GM19193 (cell line): ENCODE results near the gene NRF1.

Experiments used
- POLR2A ChIP-seq: IDR thresholded peaks from 4 replicates; pipeline ENCODE4 v1.6.1; 2011; ENCODE audit not compliant: insufficient read depth, insufficient read length; ENCODE audit errors: extremely low read depth

Gene NRF1

DNA sequence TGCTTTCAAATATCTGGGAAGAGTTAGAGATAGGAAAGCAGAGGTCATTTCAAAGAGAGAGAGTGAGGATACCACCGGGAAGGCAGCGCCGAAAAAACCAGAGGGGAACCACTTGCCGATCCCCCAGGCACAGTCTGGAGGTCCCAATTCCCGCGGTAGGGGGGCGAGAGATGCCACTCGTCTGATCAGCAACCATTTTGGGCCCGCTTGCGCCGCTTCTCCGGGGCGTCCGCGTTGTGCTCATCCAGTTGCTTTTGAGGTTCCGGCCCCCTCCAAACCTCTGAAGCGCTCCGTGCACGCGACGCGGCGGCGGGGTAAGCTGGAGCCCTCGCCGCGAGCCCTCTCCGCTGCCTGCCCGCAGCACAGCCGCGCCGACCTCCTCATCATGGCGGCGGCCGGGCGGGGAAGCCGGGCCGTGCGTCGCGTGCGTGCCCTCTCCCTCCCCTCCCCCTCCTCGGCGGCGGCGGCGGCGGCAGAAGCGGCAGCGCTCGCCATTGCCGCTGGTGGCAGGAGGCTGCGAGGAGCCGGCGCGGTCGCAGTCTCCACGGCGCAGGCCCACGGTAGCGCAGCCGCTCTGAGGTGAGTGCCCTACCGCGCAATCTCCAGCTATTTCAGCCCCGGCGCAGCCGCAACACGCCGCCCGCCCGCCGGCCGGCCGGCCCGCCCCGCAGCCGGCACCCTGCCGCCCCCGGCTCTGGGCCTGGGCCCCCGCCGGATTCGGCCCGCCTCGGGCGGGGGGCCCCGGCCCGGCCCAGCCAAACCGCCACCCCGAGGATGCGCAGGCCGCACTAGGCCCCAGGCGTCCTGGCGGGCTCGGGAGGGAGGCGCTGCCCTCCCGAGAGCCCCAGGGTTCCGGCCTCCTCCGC, at the start of gene NRF1:
Gene NRF1, plus strand, starts transcription at position 475 of the 866 bp plus-strand sequence. CDS start 45,632 bp downstream, outside the sequence.
- peak; percentile 89 for TF ChIP-seq POLR2A

DNA sequence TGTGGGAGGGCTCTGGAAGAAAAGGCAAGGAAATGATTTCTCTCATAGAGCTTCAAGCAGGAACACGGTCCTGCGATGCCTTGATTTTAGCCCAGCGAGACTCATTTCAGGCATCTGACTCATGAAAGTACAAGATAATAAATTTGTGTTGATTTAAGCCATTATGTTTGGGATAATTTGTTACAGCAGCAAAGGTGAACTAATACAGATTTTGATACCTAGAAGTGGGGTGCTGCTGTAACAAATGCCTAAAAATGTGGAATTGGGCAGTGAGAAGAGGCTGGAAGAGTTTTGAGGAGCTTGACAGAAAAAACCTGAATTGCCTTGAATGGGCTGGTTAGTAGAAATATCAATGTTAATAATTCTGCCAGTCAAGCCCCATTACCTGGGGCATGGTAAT, 44.1 kb upstream of the NRF1 start:
- TF ChIP-seq POLR2A = no peak

DNA sequence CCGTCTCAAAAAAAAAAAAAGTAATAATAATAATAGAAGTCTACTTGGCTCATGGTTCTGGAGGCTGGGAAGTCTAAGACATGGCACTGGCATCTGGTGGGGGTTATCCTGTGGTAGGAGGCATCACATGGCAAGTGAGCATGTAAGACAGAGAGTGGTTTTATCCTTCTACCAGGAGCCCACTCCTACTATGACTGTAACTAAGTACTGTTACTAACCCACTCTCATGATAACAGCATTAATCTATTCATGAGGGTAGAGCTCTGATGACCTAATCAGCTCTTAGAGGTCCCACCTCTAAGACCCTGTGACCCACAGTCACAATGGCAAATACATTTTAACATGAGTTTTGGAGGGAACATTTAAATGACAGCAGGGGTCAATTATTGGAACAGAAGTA, 43.3 kb upstream of the NRF1 start:
- no peak for TF ChIP-seq POLR2A

DNA sequence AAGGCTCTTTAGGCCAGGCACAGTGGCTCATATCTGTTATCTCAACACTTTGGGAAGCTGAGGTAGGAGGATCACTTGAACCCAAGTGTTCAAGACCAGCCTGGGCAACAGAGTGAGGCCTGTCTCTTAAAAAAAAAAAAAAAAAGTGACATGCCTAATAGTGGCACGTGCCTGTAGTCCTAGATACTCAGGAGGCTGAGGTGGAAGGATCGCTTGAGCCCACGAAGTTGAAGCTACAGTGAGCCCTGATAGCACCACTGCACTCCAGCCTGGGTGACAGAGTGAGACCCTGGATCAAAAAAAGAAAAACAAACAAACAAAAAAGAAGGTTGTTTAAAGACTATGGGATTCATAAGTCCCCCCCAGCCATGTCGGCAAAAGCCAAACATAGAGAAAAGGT, 42.2 kb upstream of the NRF1 start:
- TF ChIP-seq POLR2A = no peak

DNA sequence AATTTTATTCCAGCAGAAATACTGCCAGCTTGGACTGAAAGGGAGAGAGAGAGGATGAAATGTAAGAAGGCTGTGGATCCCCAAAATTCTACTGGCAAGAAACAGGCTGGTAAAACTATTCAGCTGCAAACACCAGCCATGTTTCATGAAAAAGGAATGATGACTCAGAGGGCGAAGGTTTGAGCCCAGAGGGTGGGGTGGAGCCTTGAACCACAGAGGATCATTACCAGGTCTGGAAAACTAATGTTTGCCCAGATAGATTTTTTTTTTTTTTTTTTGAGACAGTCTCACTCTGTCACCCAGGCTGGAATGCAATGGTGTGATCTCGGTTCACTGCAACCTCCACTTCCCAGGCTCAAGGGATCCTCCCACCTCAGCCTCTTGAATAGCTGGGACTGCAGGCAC, 41.7 kb upstream of the NRF1 start:
- TF ChIP-seq POLR2A = no peak

DNA sequence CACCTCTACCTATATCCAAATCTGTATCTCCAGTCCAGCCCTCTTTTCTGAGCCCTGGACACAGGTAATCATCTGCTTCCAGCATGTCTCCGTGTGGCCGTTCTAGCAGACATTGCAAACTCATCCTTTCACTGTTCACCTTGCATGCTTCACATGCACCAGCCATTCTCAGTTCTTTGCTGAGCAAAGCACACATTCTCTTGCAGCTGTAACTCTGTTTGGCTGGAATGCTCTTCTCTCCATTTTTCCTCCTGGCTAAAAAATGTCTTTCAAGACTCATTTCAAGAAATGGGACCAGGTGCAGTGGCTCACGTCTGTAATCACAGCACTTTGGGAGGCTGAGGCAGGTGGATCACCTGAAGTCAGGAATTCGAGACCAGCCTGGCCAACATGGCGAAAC, 40.3 kb upstream of the NRF1 start:
- TF ChIP-seq POLR2A = no peak

DNA sequence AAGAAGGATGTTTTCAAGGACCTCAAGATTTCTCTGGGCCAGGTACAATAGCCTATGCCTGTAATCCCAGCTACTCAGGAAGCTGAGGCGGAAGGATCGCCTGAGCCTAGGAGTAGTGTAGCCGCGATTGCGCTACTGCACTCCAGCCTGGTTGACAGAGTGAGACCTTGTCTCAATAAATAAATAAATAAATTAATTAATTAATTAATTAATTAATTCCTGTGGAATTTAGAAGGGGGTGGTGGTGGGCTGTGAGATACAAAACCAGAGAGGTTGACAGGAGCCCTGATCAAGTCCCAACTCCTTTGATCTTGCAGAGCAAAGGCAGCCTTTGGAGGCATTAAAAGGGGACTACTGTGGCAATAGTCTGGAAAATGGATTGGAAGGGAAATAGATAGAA, 39.3 kb upstream of the NRF1 start:
- no peak for TF ChIP-seq POLR2A

DNA sequence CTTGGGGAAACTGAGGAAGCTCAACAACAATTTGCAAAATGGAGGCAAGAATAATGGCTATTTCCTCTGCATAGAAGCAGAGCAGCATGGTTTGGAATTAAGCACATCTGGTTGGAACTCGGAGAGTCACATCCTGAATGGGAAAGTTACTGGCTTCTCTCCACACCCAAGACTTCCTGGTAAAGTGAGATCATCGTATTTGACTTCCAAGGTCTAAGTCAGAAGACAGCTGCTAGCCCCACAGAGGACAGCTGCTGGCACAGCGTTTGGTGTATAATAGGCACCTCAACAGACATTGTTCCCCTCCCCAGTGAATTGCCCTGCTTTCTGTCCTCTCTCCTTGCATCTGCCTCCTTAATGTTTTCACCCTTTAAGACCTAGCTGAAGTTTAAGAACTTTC, 37.0 kb upstream of the NRF1 start:
- TF ChIP-seq POLR2A = no peak

DNA sequence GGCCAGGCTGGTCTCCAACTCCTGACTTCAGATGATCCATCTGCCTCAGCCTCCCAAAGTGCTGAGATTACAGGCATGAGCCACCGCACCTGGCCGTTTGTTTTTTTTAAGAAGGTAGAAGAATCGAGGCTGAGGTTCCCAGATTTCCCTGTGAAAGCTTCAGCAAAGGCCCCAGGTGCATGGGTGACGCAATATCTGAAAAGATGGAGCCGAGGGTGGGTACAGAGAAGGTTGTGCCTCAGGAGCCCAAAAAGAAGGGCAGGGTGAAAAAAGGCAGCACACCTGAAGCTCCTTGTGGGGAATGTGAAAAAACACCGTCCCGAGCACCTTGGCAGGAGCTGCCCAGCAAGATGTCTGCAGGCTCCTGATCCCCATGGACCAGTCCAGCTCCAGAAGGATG, 35.8 kb upstream of the NRF1 start:
- TF ChIP-seq POLR2A = no peak

DNA sequence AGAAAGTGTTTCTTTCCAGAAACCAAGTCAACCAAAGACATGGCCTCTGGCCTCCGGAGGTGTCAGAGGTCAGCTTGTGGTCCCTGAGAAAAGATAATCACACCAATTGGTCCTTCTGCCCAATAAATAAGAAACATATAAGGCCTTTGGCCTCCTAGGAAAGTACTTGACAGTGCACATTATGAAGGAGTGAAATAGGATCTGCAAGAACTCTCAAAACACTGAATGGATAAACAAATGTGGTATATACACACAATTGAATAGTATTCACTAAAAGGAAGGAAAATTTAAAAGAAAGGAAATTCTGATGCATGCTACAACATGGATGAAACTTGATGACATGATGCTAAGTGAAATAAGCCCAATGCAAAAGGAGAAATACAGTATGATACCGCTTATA, 35.4 kb upstream of the NRF1 start:
- TF ChIP-seq POLR2A = no peak

DNA sequence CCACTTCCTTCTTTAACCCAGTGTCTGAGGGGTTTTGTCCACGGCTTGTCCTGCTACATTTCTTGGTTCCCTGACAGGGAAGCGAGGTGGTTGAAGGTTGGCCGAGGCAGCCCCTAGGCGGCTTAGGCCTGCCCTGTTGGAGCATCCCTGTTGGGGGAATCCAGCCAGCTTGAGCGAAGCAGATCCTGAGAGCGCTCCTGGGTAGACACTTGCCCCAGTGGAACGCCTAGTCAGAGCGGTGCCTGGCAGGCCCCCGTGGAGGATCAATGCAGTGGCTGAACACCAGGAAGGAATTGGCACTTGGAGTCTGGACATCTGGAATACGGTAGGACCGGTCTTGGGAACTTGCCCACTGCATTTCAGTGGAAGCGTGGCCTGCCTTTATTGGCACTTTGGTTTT, 32.7 kb upstream of the NRF1 start:
- no peak for TF ChIP-seq POLR2A

DNA sequence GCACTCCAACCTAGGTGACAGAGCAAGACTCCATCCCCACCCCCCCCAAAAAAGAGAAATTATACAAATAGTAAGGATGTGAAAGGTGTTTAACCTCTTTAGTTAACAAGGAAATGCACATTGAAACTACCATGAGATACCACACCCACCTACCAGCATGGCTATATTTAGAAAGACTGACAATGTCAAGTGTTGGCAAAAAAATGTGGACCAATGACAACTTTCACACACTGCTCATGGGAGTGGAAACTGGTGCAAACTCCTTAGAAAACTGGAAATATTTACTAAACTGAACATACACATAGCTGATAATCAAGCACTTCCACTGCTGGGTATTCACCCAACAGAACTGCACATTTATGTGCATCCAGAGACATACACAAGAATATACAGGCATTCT, 23.3 kb upstream of the NRF1 start:
- TF ChIP-seq POLR2A = no peak

DNA sequence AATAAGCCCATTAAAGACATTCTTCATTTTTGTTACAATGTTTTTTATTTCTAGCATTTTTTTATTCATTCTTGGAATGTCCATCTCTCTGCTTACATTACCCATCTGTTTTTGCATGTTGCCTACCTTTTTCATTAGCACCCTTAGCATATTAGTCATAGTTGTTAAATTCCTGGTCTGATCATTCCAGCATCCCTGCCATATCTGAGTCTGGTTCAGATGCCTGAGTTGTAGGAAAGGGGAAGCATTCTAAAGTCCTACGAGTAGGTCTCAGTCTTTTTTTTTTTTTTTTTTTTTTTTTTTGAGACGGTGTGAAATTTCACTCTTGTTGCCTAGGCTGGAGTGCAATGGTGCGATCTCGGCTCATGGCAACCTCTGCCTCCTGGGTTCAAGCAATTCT, 19.7 kb upstream of the NRF1 start:
- TF ChIP-seq POLR2A = no peak

DNA sequence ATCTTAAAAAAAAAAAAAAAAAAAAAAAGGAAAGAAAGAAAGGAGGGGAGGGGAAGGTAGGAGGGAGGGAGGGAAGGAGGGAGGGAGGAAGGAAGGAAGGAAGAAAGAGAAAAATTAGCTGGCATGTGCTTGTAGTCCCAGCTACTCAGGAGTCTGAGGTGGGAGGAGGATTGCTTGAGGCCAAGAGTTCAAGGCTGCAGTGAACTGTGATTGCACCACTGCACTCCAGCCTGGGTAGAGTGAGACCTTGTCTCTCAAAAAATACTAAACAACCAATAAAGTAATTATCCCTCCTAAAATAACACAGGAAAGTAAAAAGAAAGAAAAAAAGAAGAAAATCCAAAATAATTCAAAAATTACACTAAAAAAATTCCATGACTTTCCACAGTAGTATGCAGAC, 13.8 kb upstream of the NRF1 start:
- no peak for TF ChIP-seq POLR2A

DNA sequence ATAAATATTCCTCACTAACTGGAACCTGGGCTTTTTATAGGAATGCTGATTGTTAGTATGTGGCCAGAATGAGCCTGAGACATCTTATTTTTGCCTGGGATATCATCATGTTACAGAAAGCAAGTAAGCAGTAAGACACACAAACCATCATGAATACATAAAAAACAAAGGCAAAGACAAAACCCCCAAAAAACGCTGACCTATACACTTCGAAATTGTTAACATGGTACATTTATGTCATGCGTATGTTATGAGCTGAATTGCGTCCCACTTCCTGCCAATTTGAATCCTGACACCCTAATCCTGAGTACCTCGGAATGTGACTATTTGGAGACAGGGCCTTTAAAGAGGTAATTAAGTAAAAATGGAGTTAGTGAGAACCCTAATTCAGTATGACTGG, 12.3 kb upstream of the NRF1 start:
- no peak for TF ChIP-seq POLR2A

DNA sequence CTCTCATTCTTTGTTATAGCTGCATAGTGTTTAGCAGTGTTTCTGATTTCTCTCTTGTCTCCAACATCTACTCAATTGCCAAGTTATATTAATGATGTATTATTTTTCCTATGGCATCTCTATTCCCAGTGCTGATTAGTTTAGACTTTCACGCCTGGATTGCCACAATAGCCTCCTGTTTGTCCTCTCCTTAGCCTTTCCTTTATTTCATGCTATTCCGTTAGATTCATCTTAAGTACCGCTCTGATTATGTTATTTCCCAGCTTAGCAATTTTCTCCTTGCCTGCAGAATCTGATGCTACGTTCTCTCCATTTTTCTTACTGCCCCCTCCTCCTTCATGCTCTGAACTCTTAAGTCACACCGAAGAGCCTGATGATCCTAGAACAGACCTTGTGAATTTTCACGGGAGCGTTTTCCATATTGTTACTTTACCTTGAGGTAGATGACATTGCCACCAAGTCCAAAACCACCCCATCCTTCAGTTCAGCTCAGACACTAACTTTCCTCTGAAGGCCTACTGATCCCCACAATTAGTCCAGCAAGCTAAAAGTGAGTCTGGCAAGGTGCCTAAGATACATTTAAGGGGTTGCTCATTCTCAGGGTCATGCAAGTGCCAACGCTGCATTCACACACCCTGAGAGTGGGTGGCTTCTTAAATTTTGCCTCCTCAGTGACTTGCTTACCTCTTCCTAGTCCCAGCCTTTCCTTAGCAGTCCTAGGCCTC, 6.6 kb upstream of the NRF1 start:
- TF ChIP-seq POLR2A = no peak

DNA sequence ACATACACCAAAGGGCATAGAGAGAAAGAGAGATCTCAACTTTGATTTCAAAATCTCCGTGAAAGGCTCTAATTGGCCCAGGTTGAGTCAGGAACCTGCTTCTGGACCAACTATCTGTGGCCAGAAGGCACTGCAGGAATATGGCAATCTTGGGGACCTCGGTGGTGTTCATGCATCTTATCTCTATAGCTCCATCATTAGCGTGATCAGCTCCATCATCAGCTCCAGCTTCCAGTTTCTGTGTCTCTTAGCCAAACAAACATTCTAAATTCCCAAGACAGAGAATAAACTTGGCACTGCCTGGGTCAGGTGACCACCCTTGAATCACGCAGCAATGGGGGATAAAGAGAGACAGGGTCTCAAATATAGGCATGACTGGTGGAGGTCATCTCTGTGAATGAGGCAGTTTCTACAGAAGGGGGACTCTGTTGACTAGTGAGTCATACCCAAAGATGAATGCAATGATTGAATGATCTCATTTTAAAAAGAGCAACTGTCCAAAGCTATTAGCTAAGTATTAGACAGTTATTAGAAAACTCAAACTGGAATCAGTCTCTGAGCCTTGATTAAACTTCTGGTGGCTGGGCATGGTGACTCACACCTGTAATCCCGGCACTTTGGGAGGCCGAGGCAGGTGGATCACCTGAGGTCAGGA, 5.4 kb upstream of the NRF1 start:
- TF ChIP-seq POLR2A = no peak

DNA sequence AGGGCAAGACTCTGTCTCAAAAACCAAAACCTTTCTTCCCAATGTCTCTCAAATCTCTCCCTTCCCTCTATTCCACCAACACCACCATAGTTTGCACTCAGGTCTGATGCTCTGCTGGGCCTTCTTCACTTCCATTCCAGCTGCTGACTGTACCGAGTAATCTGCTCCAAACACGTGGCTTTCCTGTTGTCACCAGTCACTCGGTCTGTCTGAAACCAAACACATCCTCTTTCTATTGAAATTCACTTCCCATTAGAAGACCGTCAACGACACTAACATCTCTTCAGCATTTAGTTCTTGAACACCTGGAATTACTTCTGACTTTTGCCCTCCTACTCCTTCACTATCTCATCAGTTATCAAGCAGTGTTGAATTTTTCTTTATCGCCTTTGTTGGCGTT, 4.7 kb upstream of the NRF1 start:
- no peak for TF ChIP-seq POLR2A
